GM19452 (cell line): ENCODE results near the gene NREP.

Source experiments
- ATAC-seq: cut with Tn5 transposase; IDR thresholded peaks from one replicate; pipeline ENCODE4 v1.9.1; 2021; ENCODE audit not compliant: unreplicated experiment

NREP gene

GRCh38 chr5:111756581-111757354 is at the start of gene NREP:
TSS of gene NREP (minus strand) at chr5:111757194. CDS start at chr5:111755772, 1,422 bp downstream.
- peak; percentile 0 for ATAC-seq

GRCh38 chr5:111806753-111807152 is 49.8 kb upstream of the NREP start:
- ATAC-seq: no peak

GRCh38 chr5:111806156-111806555 is 49.2 kb upstream of the NREP start:
- ATAC-seq: no peak

- no peak for ATAC-seq
These were observed 48.1 kb upstream of the NREP start for GRCh38 chr5:111805071-111805470.

GRCh38 chr5:111800351-111800750 is 43.4 kb upstream of the NREP start:
- ATAC-seq: no peak

- no peak for ATAC-seq
These were observed 38.1 kb upstream of the NREP start for GRCh38 chr5:111795142-111795541.

GRCh38 chr5:111792471-111793058 is 35.6 kb upstream of the NREP start:
- ATAC-seq: no peak

GRCh38 chr5:111790295-111790694 is 33.3 kb upstream of the NREP start:
- ATAC-seq: no peak

- ATAC-seq: no peak
These were observed 30.0 kb upstream of the NREP start for GRCh38 chr5:111787006-111787405.

- no peak for ATAC-seq
These were observed 27.6 kb upstream of the NREP start for GRCh38 chr5:111784491-111785181.

GRCh38 chr5:111783537-111783936 is 26.5 kb upstream of the NREP start:
- ATAC-seq: no peak

- ATAC-seq: no peak
These were observed 25.2 kb upstream of the NREP start for GRCh38 chr5:111782216-111782615.

GRCh38 chr5:111781200-111781599 is 24.2 kb upstream of the NREP start:
- no peak for ATAC-seq

GRCh38 chr5:111779922-111780292 is 22.9 kb upstream of the NREP start:
- no peak for ATAC-seq

GRCh38 chr5:111779260-111779921 is 22.4 kb upstream of the NREP start:
- no peak for ATAC-seq

- ATAC-seq: no peak
These were observed 20.2 kb upstream of the NREP start for GRCh38 chr5:111776913-111777781.

GRCh38 chr5:111775224-111775623 is 18.2 kb upstream of the NREP start:
- ATAC-seq: no peak

GRCh38 chr5:111774525-111774924 is 17.5 kb upstream of the NREP start:
- ATAC-seq: no peak

GRCh38 chr5:111772456-111773122 is 15.6 kb upstream of the NREP start:
- no peak for ATAC-seq

GRCh38 chr5:111769541-111769940 is 12.5 kb upstream of the NREP start:
- ATAC-seq: no peak
